ENCODE measurements around the gene NMT2.

- TF ChIP-seq, protein P1, sequence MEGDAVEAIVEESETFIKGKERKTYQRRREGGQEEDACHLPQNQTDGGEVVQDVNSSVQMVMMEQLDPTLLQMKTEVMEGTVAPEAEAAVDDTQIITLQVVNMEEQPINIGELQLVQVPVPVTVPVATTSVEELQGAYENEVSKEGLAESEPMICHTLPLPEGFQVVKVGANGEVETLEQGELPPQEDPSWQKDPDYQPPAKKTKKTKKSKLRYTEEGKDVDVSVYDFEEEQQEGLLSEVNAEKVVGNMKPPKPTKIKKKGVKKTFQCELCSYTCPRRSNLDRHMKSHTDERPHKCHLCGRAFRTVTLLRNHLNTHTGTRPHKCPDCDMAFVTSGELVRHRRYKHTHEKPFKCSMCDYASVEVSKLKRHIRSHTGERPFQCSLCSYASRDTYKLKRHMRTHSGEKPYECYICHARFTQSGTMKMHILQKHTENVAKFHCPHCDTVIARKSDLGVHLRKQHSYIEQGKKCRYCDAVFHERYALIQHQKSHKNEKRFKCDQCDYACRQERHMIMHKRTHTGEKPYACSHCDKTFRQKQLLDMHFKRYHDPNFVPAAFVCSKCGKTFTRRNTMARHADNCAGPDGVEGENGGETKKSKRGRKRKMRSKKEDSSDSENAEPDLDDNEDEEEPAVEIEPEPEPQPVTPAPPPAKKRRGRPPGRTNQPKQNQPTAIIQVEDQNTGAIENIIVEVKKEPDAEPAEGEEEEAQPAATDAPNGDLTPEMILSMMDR (IDR thresholded peaks at IDR 0.05): no peak
- no peak for TF ChIP-seq POLR2AphosphoS5 (IDR thresholded peaks at IDR 0.05)
Observed at GRCh38 chr10:15058689-15059088, 109.8 kb downstream of the NMT2 start.
